HepG2 (cell line): ENCODE results near the gene FXR2. TPM values are rescaled to one million over a fixed set of nuclear protein-coding genes. Genes with fewer than 3 reads are reported as not detected.

ENCODE experiments used
- AHR ChIP-seq: IDR thresholded peaks from 2 replicates; pipeline ENCODE4 v1.6.1; 2018; ENCODE audit warnings: missing genetic modification reagents, missing compliant biosample characterization
- THRA ChIP-seq: sonication (generic); formaldehyde crosslinking; IDR thresholded peaks from 2 replicates; pipeline ENCODE4 v1.4.0; 2020; ENCODE audit warnings: missing genetic modification reagents, borderline replicate concordance
- ZBTB10 ChIP-seq: sonication (generic); formaldehyde crosslinking; IDR thresholded peaks from 2 replicates; pipeline ENCODE4 v1.4.0; 2020; ENCODE audit warnings: missing genetic modification reagents, borderline replicate concordance
- ZFP37 ChIP-seq: sonication (generic); formaldehyde crosslinking; IDR thresholded peaks from 2 replicates; pipeline ENCODE4 v1.4.0; 2020; ENCODE audit warnings: missing genetic modification reagents, borderline replicate concordance
- ZNF570 ChIP-seq: sonication (generic); formaldehyde crosslinking; IDR thresholded peaks from 2 replicates; pipeline ENCODE4 v1.4.0; 2020; ENCODE audit warnings: mild to moderate bottlenecking, missing genetic modification reagents, borderline replicate concordance
- ZNF609 ChIP-seq: sonication (generic); formaldehyde crosslinking; IDR thresholded peaks from 2 replicates; pipeline ENCODE4 v1.4.0; 2020; ENCODE audit warnings: mild to moderate bottlenecking, missing genetic modification reagents, borderline replicate concordance
- ZNF619 ChIP-seq: sonication (generic); formaldehyde crosslinking; IDR thresholded peaks from 2 replicates; pipeline ENCODE4 v1.4.0; 2020; ENCODE audit warnings: mild to moderate bottlenecking, missing genetic modification reagents
- polyA plus RNA-seq, 8 experiments: library from polyadenylated mRNA; depleted of rRNA in 3 of 8; stranded (reverse) in 7 of 8; unstranded in 1 of 8; fragments of >200 nt; fragmentation: Illumina TruSeq in 4 of 8; extraction: Trizol in 4 of 8; gene quantifications; 2 replicates each; pipeline versions ENCODE4 v1.2.1 to v1.2.3, GENCODE V29; 2011 to 2016; ENCODE audit warnings: low read depth in 4 of 8, missing spikeins in 1 of 8, mixed read lengths in 1 of 8; ENCODE audit not compliant: insufficient read depth in 1 of 8
- total RNA-seq, 5 experiments: library from RNA; depleted of rRNA; stranded (reverse); fragments of >200 nt; fragmentation: Illumina TruSeq; extraction: Trizol; gene quantifications; 2 replicates each; pipeline ENCODE4 v1.2.3, GENCODE V29; 2016; ENCODE audit warnings: low read depth in 1 of 5
- TF ChIP-seq, protein P1 (sequence below): sonication (generic); formaldehyde crosslinking; IDR thresholded peaks from 2 replicates; pipeline ENCODE4 v1.4.0; 2020; ENCODE audit warnings: missing genetic modification reagents
- TF ChIP-seq, protein P2 (sequence below): sonication (generic); formaldehyde crosslinking; IDR thresholded peaks from 2 replicates; pipeline ENCODE4 v1.4.0; 2020; ENCODE audit warnings: mild to moderate bottlenecking, low read depth, missing genetic modification reagents

Gene FXR2
- total and polyA plus RNA-seq, 2 of the 13 experiments (the other 11 are each of a cell fraction or from before 2014, with no cell fraction given) = 20.9 to 24.4 TPM

GRCh38 chr17:7627250-7628121 lies 12.8 kb upstream of the FXR2 start, which contains the start of gene SAT2 (continued):
- TF ChIP-seq, protein P1, sequence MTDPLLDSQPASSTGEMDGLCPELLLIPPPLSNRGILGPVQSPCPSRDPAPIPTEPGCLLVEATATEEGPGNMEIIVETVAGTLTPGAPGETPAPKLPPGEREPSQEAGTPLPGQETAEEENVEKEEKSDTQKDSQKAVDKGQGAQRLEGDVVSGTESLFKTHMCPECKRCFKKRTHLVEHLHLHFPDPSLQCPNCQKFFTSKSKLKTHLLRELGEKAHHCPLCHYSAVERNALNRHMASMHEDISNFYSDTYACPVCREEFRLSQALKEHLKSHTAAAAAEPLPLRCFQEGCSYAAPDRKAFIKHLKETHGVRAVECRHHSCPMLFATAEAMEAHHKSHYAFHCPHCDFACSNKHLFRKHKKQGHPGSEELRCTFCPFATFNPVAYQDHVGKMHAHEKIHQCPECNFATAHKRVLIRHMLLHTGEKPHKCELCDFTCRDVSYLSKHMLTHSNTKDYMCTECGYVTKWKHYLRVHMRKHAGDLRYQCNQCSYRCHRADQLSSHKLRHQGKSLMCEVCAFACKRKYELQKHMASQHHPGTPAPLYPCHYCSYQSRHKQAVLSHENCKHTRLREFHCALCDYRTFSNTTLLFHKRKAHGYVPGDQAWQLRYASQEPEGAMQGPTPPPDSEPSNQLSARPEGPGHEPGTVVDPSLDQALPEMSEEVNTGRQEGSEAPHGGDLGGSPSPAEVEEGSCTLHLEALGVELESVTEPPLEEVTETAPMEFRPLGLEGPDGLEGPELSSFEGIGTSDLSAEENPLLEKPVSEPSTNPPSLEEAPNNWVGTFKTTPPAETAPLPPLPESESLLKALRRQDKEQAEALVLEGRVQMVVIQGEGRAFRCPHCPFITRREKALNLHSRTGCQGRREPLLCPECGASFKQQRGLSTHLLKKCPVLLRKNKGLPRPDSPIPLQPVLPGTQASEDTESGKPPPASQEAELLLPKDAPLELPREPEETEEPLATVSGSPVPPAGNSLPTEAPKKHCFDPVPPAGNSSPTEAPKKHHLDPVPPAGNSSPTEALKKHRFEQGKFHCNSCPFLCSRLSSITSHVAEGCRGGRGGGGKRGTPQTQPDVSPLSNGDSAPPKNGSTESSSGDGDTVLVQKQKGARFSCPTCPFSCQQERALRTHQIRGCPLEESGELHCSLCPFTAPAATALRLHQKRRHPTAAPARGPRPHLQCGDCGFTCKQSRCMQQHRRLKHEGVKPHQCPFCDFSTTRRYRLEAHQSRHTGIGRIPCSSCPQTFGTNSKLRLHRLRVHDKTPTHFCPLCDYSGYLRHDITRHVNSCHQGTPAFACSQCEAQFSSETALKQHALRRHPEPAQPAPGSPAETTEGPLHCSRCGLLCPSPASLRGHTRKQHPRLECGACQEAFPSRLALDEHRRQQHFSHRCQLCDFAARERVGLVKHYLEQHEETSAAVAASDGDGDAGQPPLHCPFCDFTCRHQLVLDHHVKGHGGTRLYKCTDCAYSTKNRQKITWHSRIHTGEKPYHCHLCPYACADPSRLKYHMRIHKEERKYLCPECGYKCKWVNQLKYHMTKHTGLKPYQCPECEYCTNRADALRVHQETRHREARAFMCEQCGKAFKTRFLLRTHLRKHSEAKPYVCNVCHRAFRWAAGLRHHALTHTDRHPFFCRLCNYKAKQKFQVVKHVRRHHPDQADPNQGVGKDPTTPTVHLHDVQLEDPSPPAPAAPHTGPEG = 0 out of 2 replicates have a peak, but pooled peaks have one; percentile 31
- TF ChIP-seq ZBTB10 (peak; percentile 79; the same call in 1 of the 2 replicates), ZNF619 (no peak), ZNF570 (CRISPR knock-in tag) (no peak), AHR (CRISPR knock-in tag) (no peak), THRA (CRISPR knock-in tag) (no peak), ZFP37 (CRISPR knock-in tag) (0 out of 2 replicates have a peak, but pooled peaks have one; percentile 25), ZNF609 (CRISPR knock-in tag) (no peak)
- TF ChIP-seq, protein P2, sequence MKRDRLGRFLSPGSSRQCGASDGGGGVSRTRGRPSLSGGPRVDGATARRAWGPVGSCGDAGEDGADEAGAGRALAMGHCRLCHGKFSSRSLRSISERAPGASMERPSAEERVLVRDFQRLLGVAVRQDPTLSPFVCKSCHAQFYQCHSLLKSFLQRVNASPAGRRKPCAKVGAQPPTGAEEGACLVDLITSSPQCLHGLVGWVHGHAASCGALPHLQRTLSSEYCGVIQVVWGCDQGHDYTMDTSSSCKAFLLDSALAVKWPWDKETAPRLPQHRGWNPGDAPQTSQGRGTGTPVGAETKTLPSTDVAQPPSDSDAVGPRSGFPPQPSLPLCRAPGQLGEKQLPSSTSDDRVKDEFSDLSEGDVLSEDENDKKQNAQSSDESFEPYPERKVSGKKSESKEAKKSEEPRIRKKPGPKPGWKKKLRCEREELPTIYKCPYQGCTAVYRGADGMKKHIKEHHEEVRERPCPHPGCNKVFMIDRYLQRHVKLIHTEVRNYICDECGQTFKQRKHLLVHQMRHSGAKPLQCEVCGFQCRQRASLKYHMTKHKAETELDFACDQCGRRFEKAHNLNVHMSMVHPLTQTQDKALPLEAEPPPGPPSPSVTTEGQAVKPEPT (CRISPR knock-in tag) = no peak; the same call in 1 of the 2 replicates
